IPS-NIHi11 (cell line): ENCODE results near the gene GADD45A.
A peak's percentile ranks its signal among the peaks of the same experiment; 100 is the strongest.
"Not testable (repeated sequence)": the region's sequence is repeated elsewhere in the genome, so short reads cannot be mapped to it uniquely, and the experiment has no call there.

Experiments
- DNase-seq: peaks from one replicate; pipeline ENCODE4 v3.0.0; 2012; ENCODE audit warnings: mixed read lengths, low spot score

The GADD45A gene

DNA sequence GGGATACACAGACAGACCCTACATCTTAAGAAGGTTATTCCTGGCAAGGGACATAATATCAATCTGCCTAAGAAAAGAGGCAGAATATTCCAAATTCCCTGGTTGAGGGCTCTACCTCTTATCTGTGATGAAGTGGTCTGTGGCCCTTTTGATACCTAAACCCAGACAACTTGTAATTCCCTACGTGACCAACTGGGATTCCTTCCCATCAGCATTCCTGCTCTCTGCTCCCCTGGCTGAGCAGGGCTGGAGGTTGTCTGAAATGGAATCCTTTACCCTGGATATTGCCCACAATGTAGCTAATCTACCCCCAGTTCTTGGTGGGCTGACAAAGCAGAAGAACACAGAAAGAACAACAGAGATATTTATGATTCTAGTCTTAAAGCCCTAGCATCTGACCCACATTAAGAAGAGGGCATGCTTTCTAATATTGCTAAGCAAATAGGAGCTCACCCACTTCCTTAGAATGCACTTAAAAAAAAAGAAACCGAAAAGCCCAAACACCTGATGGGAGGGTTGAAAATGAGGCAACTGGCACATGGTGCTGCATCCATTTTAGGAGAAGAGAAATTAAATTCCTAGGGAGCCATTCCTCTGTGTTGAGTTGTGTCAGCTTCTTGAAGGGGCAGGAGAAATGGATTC is 36.8 kb downstream of the GADD45A start:
- DNase-seq = no peak

DNA sequence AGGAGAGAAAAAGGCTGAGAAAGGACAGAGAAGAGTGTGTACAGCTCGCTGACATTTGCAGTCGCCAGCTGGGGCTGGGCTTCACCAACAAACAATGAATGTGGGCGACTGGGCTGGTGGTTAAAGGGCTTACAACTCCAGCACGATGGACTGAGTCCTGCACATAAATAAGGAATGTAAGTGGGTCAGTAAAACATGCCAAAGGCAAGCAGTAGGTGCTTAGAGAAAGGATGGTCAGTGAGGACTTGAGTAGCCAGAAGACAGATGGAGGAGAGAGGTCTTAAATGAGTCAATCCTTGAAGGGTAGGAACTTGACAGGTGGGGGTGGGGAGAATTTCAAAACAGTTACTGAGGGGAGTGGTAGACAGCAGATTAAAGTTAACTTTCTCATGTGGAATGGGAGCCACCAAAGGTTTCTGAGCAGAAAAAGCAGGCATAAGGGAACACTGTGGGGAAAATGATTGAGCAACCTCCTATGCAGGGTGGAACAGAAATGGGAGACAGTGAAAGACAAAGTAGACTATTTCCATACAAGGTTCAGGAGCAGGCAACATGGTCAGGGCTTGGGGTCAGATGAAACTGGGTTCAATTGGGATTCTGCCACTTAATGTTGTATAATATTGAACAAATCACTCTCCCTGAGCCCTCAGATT is 37.4 kb downstream of the GADD45A start:
- no peak for DNase-seq

- no peak for DNase-seq
Measured at GRCh38 chr1:67723126-67723525, 38.1 kb downstream of the GADD45A start.

GRCh38 chr1:67723620-67724019 is 38.6 kb downstream of the GADD45A start:
- DNase-seq = no peak

GRCh38 chr1:67724928-67725560 is 40.0 kb downstream of the GADD45A start:
- no peak for DNase-seq

GRCh38 chr1:67726224-67726623 is 41.2 kb downstream of the GADD45A start:
- no peak for DNase-seq

DNA sequence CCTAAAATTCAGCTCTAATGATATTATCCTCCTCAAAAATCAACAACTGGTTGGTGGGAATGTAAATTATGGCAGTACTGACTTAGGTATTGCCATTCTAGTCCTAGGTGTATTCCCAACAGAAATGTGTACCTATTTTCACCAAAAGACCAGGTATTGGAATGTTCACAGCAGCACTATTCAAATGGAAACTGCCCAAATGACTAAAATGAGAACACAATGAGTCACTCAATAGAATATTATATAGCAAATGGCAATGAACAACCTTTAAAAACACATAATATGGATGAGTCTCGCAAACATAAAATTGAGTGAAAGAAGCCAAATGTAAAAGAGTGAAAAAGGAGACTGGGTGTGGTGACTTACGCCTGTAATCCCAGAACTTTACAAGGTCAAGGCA is 44.9 kb downstream of the GADD45A start:
- no peak for DNase-seq

- not testable (repeated sequence) for DNase-seq
Measured at GRCh38 chr1:67730312-67730711, 45.3 kb downstream of the GADD45A start.

DNA sequence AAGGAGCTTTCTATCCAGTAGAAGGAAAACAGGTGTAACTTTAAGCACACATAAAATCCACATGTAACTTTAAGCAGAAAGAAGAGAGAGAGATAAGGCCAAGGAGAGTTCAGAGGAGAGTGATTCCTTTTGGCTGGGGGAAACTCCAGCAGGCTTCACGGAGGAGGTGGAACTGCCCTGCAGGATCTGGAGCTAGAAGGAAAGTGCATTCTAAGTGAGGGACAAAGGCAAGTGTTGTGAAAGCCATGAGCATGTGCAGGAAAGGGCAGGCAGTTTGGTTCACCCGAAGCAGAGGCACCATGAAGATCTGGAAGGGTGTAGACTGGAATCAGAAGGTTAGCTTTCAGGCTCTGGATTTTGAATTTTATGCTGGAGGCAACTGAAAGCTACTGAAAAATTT is 46.3 kb downstream of the GADD45A start:
- no peak for DNase-seq

GRCh38 chr1:67732750-67733151 is 47.8 kb downstream of the GADD45A start:
- DNase-seq = no peak

GRCh38 chr1:67733681-67734322 is 48.8 kb downstream of the GADD45A start:
- DNase-seq = no peak

DNA sequence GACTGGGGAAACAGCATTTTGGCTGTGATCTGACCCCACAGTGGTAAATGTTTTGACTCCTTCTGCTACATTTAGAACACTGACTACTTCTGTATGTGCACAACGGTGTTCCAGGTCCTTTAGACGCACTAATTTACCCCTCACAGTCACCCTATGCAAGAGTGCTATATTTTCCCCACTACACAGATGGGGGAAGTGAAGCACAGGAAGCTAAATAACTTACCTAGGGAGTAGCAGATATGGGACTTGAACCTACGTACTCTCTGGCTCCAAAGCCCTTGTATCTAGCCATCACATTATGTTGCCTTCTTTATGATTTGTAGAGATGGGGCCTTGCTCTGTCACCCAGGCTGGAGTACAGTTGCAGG is 49.3 kb downstream of the GADD45A start:
- no peak for DNase-seq

GRCh38 chr1:67735206-67735605 is 50.2 kb downstream of the GADD45A start:
- DNase-seq = no peak

GRCh38 chr1:67735806-67736627 is 51.0 kb downstream of the GADD45A start:
- peak; percentile 26 for DNase-seq

DNA sequence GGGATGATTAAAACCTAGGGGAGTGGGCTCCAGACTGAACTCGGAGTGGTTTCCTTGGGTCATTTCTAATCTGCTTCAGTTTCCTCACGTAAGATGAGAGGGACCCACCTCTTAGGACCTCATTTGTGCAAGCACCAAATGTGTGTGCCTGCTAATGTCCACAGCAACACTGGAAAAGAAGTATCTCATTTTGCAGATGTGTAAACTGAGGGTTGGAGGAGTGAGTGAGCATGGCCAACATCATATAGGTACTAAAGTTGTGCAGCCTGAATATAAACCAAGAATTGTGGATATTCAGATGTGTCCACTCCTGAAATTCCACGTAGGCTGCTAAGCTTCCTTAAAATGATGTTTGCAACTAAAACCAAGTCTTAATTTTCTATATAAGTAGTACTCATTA is 51.7 kb downstream of the GADD45A start:
- no peak for DNase-seq

GRCh38 chr1:67737875-67738274 is 52.9 kb downstream of the GADD45A start:
- no peak for DNase-seq
